Mononuclear cell (primary cell): ENCODE results near the gene SPTSSB. TPM values are rescaled to one million over a fixed set of nuclear protein-coding genes. Genes with fewer than 3 reads are reported as not detected.

Experiments
- H3K27me3 ChIP-seq: 2 replicates; pipeline ENCODE4 v1.6.0; 2011; ENCODE audit warnings: low read length, control low read depth; ENCODE audit not compliant: insufficient read depth
- H3K4me1 ChIP-seq: 2 replicates; pipeline ENCODE4 v1.5.1; 2011; ENCODE audit warnings: mild to moderate bottlenecking, low read length, control low read depth; ENCODE audit not compliant: insufficient read depth
- H3K4me3 ChIP-seq: 2 replicates; pipeline ENCODE4 v1.5.1; 2011; ENCODE audit warnings: mild to moderate bottlenecking, low read length, moderate library complexity
- H3K9me3 ChIP-seq: 2 replicates; pipeline ENCODE4 v1.5.1; 2011; ENCODE audit warnings: low read depth, mild to moderate bottlenecking, control low read depth, low read length
- total RNA-seq: library from RNA; depleted of rRNA; stranded (reverse); fragments of >200 nt; gene quantifications from one replicate; pipeline ENCODE4 v1.2.3, GENCODE V29; 2012

The SPTSSB gene
- total RNA-seq, 1 donor, result 0.31 TPM

GRCh38 chr3:161336661-161337060 is 34.7 kb downstream of the SPTSSB start:
- H3K4me3 ChIP-seq, result no peak overlapping the region
- no peaks in the 10 kb centered on the region for H3K9me3 ChIP-seq
- peaks cover 9% of the 10 kb centered on the region for H3K4me1 ChIP-seq
- H3K27me3 ChIP-seq, result no peaks in the 10 kb centered on the region

- H3K27me3 ChIP-seq, result peaks cover 2% of the 10 kb centered on the region
- peaks cover 9% of the 10 kb centered on the region for H3K4me1 ChIP-seq
- no peak overlapping the region for H3K4me3 ChIP-seq
- no peaks in the 10 kb centered on the region for H3K9me3 ChIP-seq
Observed at GRCh38 chr3:161333696-161334095, 37.6 kb downstream of the SPTSSB start.

- Histone ChIP-seq H3K4me3 (no peak overlapping the region), H3K27me3 (peaks cover 2% of the 10 kb centered on the region), H3K9me3 (no peaks in the 10 kb centered on the region), H3K4me1 (peaks cover 9% of the 10 kb centered on the region)
Observed at GRCh38 chr3:161332792-161333191, 38.5 kb downstream of the SPTSSB start.

GRCh38 chr3:161325059-161325458 is 46.3 kb downstream of the SPTSSB start:
- Histone ChIP-seq H3K27me3 (peaks cover 2% of the 10 kb centered on the region), H3K9me3 (no peaks in the 10 kb centered on the region), H3K4me1 (no peaks in the 10 kb centered on the region), H3K4me3 (no peak overlapping the region)

GRCh38 chr3:161323926-161324621 is 47.2 kb downstream of the SPTSSB start:
- H3K4me3 ChIP-seq, result no peak overlapping the region
- no peaks in the 10 kb centered on the region for H3K27me3 ChIP-seq
- no peaks in the 10 kb centered on the region for H3K9me3 ChIP-seq
- H3K4me1 ChIP-seq, result no peaks in the 10 kb centered on the region

GRCh38 chr3:161322781-161323568 is 48.3 kb downstream of the SPTSSB start:
- Histone ChIP-seq H3K9me3 (no peaks in the 10 kb centered on the region), H3K4me3 (no peak overlapping the region), H3K27me3 (no peaks in the 10 kb centered on the region), H3K4me1 (no peaks in the 10 kb centered on the region)

GRCh38 chr3:161320837-161321236 is 50.5 kb downstream of the SPTSSB start:
- H3K9me3 ChIP-seq, result no peaks in the 10 kb centered on the region
- H3K4me3 ChIP-seq, result no peak overlapping the region
- peaks cover 8% of the 10 kb centered on the region for H3K27me3 ChIP-seq
- no peaks in the 10 kb centered on the region for H3K4me1 ChIP-seq

GRCh38 chr3:161319867-161320266 is 51.5 kb downstream of the SPTSSB start:
- Histone ChIP-seq H3K4me1 (no peaks in the 10 kb centered on the region), H3K27me3 (peaks cover 10% of the 10 kb centered on the region), H3K4me3 (no peak overlapping the region), H3K9me3 (no peaks in the 10 kb centered on the region)

- Histone ChIP-seq H3K9me3 (no peaks in the 10 kb centered on the region), H3K4me1 (peaks cover 9% of the 10 kb centered on the region), H3K27me3 (peaks cover 13% of the 10 kb centered on the region), H3K4me3 (no peak overlapping the region)
Observed at GRCh38 chr3:161317077-161317476, 54.2 kb downstream of the SPTSSB start.

GRCh38 chr3:161316006-161316689 is 55.2 kb downstream of the SPTSSB start:
- Histone ChIP-seq H3K4me1 (peaks cover 10% of the 10 kb centered on the region), H3K27me3 (peaks cover 13% of the 10 kb centered on the region), H3K9me3 (no peaks in the 10 kb centered on the region), H3K4me3 (no peak overlapping the region)

GRCh38 chr3:161314836-161315395 is 56.4 kb downstream of the SPTSSB start:
- Histone ChIP-seq H3K27me3 (peaks cover 13% of the 10 kb centered on the region), H3K9me3 (no peaks in the 10 kb centered on the region), H3K4me1 (peaks cover 22% of the 10 kb centered on the region), H3K4me3 (no peak overlapping the region)

GRCh38 chr3:161310649-161311423 is 60.5 kb downstream of the SPTSSB start:
- Histone ChIP-seq H3K4me3 (no peak overlapping the region), H3K4me1 (peaks cover 22% of the 10 kb centered on the region), H3K9me3 (no peaks in the 10 kb centered on the region), H3K27me3 (peaks cover 5% of the 10 kb centered on the region)

GRCh38 chr3:161305095-161305991 is 66.0 kb downstream of the SPTSSB start:
- Histone ChIP-seq H3K9me3 (no peaks in the 10 kb centered on the region), H3K4me3 (no peak overlapping the region), H3K27me3 (no peaks in the 10 kb centered on the region), H3K4me1 (peaks cover 4% of the 10 kb centered on the region)

GRCh38 chr3:161296814-161297213 is 74.5 kb downstream of the SPTSSB start:
- H3K4me3 ChIP-seq, result no peak overlapping the region
- H3K27me3 ChIP-seq, result no peaks in the 10 kb centered on the region
- H3K9me3 ChIP-seq, result peaks cover 11% of the 10 kb centered on the region
- H3K4me1 ChIP-seq, result no peaks in the 10 kb centered on the region
